GM18909 (cell line): Measurements from ENCODE around the gene CDC25A.
"Not testable (repeated sequence)": the region's sequence is repeated elsewhere in the genome, so short reads cannot be mapped to it uniquely, and the experiment has no call there.

Experiments used
- ATAC-seq: cut with Tn5 transposase; IDR thresholded peaks from one replicate; pipeline ENCODE4 v1.9.1; 2021; ENCODE audit warnings: mild to moderate bottlenecking; ENCODE audit not compliant: unreplicated experiment, poor library complexity

The CDC25A gene

DNA sequence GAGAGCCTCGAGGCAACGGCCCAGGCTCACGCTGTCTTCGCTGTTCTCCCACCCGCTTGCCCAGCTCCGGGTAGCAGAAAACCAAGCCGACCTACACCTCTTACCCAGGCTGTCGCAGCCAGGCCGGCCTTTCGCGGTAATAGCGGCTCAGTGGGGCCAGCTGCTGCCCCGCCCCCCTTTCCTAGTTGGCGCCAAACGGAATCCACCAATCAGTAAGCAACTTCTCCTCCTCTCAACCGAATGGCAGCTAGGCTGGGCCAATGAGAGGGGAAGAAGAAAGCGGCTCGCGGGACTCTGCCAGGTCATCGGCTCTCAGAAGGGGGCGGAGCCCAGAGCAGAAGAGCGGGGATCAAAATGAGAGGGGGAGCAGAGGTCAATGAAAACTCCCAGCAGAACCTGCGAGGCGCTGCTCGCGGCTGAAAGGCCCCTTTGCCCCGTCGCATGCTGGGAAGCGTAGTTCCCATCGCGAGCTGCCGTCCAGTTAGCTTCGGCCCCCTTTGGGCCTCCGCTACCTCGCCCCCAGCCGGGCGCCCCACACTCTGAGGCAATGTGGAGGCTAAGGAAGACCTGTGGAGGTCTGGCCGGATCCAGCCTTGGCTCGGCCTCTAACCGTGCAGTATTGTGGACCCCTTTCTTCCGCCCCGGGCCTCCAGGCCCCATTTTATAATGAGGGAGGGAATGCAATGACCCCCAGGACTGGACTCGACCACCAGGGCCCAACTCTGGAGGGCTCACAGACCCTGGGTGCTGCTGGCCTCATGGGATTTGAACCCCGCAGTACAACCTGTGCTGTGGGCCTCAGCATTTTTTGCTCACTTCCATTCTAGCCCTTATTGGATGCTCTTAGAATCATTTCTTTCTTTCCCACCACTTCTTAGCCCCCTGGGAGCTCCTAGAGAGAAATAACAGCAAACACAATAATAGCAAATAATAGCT lies at the start of gene CDC25A:
Gene CDC25A, minus strand, starts transcription at position 152 of the 936 bp plus-strand sequence. CDS start 470 bp downstream, outside the sequence.
- ATAC-seq = peak; percentile 91

DNA sequence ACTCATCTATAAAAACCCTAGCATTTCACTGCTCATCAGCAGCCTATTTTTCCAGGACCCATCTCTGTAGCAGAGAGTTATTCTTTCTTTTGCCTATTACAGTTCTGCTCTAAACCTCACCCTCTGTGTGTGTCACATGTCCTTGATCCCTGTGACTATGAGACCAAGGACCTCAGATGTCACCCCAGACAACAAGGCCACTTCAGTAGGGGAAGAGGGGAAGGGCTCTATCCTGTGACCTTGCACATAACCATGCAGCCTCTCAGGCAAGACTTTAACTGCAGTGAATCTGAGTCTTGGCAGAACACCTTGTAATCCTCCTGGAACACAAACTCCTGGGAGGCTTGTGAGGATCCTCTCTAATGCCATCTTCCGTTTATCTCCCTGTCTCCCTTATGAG lies 48.3 kb upstream of the CDC25A start:
- ATAC-seq = no peak

DNA sequence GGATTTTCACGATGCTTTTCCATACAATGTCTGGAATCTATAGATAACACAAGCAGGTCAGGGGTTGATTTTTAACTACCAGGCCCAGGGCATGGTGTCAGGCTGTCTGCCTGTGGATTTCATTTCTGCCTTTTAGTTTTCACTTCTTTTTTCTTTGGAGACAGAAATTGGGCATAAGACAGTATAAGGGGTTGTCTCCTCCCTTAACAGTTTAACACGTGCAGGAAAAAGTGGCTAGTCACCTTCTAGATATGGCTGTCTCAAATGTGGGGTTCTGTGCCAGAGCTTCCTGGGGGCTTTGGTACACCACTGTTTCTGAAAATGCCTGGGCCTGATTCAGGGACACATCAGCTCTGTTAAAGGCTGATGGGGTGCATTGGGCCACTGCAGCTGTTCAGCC lies 45.3 kb upstream of the CDC25A start:
- no peak for ATAC-seq

DNA sequence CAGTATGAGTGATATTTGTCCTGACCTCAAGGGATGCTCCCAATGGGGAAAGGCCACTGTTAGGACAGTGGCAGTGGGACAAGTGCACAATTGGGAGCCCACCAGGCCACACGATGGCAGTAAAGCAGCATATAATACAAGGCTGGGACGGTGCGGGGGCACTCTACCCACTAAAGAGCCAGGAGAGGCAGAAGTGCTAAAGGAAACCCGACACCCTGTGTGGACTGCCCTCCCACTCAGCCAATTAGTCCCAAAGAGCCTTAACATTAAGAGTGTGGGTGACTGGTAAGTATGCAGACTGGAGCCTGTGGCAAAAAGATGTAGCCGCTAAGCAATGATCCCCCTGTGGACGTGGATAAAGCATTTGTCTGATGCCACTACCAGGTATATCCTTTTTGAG lies 44.5 kb upstream of the CDC25A start:
- ATAC-seq = no peak

DNA sequence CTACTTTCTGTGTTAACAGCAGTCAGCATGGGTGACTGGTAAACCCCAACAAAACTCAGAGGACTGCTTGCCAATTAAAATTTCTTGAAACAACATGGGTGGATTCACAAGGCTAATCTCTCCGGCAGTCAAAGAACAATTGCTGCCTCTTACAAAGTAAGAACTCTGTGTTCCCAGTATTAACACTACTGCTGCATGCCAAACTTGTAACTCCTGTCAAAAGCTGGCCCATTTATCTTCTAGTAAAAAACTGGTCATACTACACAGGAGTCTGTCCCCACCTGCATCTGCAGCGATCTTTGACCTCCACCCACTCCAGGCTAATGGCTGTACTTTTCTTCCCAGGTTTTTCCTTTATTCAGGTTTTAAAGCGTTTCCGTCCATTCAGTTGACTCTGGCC lies 44.0 kb upstream of the CDC25A start:
- no peak for ATAC-seq

DNA sequence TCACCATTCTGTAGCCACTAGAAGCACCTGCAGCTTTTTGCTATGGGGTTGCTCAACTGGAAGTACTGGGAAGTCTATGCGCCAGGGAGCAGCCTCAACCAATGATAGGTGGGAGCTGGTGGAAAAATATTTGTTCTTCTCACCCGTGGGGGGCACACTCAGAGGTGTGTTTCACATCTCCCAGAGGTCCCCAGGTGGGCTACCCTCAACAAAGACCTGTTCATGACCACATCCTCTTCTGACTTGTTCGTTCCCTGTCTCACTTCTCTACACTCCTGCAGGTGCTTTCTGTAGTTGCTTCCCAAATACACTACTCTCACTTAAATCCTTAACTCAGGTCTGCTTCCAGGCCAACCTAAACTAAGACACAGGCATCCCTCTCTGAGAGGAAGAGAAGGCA lies 38.7 kb upstream of the CDC25A start:
- no peak for ATAC-seq

DNA sequence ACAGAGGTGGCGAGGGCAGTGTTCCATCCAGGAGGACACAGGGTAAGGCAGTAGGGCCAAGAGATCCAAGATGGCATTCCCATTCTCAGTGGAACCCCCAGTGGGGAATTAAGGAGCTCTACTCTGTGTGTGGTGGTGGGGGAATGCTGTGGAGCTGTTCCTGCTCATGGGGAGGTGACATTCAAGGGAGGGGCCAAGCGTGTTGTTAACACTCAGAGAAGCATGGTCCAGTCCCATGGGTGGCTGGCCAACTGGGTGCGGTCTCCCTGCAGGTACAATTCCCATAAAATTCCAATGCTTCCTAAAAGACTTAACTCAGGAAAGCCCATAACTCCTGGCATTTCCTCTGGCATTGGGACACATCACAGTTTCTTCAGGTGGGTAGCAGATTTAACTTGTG lies 37.4 kb upstream of the CDC25A start:
- ATAC-seq = no peak

DNA sequence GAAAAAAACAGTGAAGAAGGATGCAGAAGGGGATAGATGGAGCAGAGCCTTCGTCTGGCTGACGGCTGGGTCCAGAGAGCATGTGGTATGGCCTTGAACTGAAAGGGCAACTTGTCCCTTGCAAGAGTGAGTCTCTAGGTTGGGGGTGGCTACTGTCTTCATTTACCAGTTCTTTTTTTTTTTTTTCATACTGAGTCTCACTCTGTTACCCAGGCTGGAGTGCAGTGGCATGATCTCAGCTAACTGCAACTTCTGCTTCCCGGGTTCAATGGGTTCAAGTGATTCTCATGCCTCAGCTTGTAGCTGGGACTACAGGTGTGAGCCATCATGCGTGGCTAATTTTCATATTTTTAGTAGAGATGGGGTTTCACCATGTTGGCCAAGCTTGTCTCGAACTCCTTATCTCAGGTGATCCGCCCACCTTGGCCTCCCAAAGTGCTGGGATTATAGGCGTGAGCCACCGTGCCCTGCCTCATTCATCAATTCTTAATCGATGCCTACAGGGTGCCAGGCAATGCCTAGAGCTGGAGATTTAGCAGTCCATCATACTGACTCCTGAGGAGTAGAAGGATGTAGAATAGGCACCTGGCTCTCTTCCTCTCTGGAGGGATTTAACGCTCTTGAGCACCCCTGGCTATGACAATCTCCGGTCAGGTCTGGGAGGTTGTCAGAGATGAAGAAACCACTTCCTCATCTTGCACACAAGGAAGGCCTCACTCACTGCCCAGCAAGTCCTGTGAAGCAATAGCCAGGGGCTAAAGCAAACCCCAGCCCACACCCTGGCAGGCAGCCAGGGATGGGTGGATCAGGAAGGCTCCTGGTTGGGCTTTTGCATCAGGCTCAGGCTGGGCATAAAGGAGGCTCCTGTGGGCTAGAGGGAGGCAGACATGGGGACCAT lies 34.6 kb upstream of the CDC25A start, which contains the start of gene CAMP:
Gene CAMP, plus strand, starts transcription at position 880 of the 898 bp plus-strand sequence. Its CDS starts 17 bp downstream, at position 897.
- ATAC-seq = no peak

DNA sequence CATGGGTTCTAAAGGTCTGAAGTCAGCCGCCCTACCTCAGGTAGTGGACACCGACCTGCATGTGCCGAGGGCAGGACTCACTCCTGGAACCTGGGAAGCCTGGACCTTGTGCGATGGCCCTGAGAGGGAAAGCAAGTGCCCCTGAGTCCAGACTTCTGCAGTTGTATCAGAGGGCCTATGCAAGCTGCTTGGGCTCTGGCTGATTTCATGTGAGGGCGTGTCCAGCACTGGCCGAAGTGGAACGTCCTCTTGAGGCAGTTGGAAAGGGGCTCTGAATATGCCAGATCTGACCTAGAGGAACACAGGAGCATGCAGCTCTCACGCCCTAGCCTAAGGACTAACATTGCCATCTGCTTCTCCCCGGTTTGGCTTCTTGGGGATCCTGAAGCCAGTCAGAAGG lies 32.5 kb upstream of the CDC25A start:
- no peak for ATAC-seq

DNA sequence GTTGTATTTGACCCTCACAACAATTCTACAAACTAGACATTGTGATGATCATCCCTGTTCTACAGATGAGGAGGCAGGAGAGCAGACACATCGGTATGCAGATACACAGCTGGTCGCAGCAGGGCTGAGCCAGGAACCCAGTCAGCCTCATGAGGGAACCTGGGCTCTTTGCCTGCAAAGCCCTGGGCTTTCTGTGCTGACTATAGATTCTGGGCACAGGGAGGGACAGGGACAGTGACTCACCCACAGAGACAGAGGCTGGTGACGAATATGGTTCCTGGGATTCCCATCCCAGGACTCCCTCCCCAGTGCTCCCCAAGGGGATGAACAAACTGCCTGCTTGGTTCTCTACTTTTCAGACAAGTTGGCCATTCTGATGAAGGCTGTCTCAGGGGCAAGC lies 31.3 kb upstream of the CDC25A start:
- no peak for ATAC-seq

DNA sequence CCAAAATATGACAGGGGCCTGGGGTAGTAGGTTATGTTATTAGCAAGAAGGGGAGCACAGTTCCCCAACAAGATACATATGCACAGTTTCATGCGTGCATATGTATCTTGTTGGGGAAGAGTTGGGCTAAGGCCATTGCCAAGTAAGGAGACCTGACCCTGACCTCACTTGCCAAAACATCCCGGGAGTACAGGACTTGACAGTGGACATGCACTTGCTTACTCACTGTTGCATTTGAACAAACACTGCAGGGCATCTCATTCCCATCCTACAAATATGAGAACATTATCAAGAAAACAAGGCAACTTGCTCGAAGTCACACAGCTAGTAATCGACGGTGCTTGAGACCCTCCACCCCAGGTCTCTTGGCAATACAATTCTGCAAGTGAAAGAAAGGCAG lies 30.3 kb upstream of the CDC25A start:
- no peak for ATAC-seq

DNA sequence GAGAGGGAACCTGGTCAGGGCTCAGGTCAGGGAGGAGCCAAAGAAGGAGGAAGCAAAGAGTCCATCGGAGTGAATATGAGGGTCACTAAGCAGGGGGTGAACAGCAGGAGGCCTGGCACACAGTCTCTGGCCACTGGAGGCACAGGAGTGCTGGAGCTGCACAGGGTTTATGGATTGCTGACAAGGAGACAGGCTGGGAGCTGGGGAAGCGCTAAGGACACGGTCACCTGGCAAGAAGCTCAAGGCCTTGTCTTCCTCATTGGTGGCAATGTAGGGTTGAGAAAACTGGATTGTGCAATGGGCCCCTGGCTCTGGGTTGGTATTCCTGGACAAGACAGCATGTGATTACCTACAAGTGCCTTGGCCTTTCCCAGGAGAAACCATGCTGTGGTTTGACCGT lies 29.2 kb upstream of the CDC25A start:
- ATAC-seq = no peak

DNA sequence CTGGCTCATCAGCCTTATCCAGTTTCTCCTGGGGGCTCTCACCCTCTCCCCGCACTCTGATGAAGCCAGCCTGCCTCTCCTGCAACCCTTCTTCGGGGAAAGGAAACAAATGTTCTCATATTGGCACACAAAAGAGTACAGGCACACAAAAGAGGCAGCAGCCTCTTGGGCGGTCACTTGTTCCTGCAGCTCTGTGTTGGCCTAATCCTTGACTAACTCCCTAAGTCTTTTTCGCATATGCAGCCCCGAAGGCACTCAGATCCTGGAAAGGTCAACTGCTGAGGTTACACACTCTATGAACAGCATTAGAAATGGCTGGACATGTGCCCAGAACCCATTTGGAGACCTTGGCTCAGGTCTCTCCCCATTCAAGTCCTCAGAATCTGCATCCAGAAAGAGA lies 27.7 kb upstream of the CDC25A start:
- ATAC-seq = no peak

DNA sequence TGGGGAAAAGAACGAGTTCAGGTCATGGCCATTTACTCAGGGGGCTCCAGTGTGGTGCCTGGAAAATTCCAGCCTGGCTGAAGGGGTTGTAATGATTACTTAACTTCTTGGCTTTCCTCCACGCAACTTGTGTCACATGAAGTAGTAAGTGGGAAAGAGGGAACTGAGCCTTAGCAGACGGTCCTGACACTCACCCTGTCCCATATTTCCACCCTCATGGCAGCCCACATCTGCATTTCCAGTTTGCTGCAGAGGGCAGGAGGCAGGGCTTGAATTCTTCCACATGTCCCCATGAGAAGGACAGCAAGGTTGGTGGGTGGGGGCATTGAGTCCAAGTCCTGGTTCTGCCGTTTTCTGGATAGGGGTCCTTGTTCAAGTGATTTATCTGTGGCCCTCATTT lies 27.2 kb upstream of the CDC25A start:
- no peak for ATAC-seq

DNA sequence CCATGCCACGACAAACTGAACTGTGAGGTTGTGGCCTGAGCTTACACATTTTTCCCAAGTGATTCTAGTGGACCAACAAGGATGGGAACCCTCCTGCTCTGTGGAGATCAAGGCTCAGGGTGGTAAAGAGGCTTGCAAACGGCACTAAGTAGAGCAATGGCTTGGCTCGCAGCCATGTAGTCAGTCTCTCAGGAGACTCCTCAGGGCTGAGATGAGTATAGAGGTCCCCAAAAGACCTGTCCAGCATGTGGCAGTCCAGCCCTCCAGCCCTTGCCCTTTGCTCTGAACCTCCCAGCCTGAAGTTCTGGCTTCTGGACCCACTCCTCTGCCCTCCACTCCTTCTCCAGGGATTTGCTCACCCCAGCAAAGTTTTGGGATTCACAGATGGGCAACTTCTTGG lies 26.8 kb upstream of the CDC25A start:
- ATAC-seq = no peak

DNA sequence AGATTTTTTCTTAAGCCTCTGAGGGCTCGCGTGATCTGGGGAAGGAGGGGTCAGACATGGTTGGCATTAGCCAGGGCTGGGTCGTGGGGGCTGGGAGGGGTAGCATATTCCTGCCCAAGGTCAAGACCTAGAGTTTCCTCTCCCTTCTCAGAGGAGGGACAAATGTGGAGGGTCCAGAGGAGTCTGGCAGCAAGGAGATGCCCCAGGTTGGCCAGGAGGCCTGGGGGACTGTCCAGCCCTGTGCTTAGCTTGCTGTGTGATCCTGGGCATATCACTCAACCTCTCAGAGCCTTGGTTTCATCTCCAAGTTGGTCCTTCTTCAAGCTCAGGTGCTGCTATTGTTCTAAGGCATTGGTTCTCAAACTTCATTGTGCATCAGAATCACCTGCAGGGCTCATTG lies 26.0 kb upstream of the CDC25A start:
- no peak for ATAC-seq

DNA sequence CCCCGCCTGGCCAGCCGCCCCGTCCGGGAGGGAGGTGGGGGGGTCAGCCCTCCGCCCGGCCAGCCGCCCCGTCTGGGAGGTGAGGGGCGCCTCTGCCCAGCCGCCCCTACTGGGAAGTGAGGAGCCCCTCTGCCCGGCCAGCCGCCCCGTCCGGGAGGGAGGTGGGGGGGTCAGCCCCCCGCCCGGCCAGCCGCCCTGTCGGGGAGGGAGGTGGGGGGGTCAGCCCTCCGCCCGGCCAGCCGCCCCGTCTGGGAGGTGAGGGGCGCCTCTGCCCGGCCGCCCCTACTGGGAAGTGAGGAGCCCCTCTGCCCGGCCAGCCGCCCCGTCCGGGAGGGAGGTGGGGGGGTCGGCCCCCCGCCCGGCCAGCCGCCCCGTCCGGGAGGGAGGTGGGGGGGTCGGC lies 23.6 kb upstream of the CDC25A start:
- ATAC-seq = not testable (repeated sequence)

DNA sequence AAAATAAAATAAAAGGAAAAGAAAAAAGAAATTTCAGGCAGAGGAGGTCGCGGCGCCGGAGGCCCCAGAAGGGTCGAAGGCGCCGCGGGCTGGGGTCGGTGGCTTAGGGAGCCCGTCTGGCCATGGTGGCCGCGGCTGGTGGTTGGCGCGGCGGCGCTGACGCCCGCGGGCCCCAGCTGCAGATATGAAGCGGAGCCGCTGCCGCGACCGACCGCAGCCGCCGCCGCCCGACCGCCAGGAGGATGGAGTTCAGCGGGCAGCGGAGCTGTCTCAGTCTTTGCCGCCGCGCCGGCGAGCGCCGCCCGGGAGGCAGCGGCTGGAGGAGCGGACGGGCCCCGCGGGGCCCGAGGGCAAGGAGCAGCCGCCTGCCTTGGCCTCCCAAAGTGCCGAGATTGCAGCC lies 22.3 kb upstream of the CDC25A start:
- ATAC-seq = not testable (repeated sequence)

DNA sequence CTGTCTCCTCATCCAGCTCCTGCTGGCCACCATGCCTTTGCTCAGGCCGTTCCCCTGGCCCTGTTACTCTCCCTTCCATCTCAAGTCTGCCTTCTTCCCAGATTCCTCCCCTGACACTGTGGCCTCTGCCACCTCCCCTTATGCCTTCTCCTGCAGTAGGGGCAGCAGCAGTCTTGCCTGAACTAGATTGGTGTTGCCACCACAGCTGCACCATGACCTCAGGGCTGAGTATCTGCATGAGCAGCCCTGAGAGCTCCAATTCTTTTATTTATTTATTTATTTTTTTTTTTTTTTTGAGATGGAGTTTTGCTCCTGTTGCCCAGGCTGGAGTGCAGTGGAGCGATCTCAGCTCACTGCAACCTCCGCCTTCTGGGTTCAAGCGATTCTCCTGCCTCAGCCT lies 21.2 kb upstream of the CDC25A start:
- ATAC-seq = no peak

DNA sequence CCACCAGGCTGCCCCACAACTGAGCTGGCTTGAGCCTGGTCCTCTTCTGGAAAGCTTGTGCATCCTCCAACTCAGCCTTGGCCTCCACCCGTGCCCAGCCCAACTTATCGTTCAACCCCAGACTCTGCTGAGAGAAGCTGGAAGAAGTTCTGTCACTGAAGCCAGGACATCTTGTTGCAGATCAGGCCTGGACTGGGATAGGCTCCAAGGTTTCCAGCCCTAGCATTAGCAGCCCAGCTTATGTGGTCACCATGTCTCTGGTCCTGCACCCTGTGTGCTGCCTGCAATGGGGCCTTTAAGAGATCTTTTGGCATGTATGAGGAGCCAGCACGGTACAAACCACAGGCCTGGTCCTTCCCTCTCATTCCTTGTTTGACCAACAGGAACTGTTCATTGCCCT lies 19.9 kb upstream of the CDC25A start:
- no peak for ATAC-seq

DNA sequence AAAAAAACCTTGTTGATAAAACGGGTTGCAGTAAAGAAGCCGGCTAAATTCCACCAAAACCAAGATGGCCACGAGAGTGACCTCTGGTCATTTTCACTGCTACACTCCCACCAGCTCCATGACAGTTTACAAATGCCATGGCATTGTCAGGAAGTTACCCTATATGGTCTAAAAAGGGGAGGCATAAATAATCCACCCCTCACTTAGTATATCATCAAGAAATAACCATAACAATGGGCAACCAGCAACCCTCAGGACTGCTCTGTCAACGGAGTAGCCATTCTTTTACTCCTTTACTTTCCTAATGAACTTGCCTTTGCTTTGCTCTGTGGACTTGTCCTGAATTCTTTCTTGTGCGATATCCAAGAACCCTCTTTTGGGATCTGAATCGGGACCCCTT lies 14.4 kb upstream of the CDC25A start:
- ATAC-seq = no peak
